ENCODE data around the gene PRKCB.

PRKCB gene

GRCh38 chr16:24235806-24236205 lies 400.0 kb downstream of the PRKCB start:
- no peak for TF ChIP-seq CTCF (IDR thresholded peaks at IDR 0.05)

GRCh38 chr16:24246911-24247607 lies 411.3 kb downstream of the PRKCB start:
- no peak for TF ChIP-seq CTCF (IDR thresholded peaks at IDR 0.05)

GRCh38 chr16:24253192-24253591 lies 417.4 kb downstream of the PRKCB start:
- TF ChIP-seq CTCF (IDR thresholded peaks at IDR 0.05) = peak; percentile 70

DNA sequence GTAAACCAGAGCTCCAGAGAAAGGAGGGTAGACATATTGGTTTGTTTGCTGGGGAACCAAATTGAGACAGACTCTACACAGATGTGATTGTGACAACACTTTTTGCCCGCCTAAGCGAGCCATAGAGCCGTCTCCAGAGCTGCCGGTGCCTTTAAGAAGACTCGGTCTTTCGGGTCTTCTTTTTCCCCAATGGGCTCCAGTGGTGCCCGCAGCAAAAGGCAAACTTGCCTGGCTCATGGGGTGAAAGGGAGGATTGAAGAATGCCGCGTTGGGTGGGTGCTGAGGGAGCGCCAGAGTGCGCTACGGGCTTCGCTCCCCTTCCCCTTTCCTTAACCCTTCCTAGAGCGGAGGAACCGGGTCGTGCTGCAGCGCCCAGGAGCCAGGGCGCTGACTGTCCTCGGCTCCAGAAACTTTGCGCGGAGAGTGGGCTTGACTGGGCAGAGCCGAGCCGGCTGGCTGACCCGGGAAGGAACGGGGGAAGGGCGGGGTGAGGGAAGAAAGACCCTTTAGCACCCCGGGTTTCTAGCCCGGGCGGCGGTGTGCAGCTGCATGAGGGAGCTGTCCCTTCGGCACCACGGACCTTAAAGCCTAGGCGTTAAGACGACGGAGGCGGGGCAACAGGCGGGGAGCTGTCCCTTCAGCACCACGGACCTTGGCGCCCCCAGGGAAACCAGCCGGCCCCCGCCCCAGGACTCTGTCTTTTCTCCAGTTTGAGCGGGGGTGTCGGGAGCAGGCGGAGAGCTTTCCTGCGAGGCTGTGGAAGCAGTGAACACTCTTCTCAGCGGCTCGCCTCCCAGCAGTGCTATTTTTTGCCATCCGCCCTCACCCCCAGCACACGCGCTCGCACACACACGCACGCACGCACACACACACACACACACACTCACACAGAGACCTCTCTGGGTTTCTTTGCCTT lies 419.9 kb downstream of the PRKCB start, which contains the start of gene CACNG3:
CACNG3 (plus strand) TSS at position 880 of the 916 bp plus-strand sequence. CDS start 420 bp downstream, outside the sequence.
- TF ChIP-seq CTCF (IDR thresholded peaks at IDR 0.05) = no peak

- no peak for TF ChIP-seq CTCF (IDR thresholded peaks at IDR 0.05)
These were observed 422.2 kb downstream of the PRKCB start for GRCh38 chr16:24257958-24258357.

- no peak for TF ChIP-seq CTCF (IDR thresholded peaks at IDR 0.05)
These were observed 423.0 kb downstream of the PRKCB start for GRCh38 chr16:24258791-24259190.

GRCh38 chr16:24262816-24263215 lies 427.0 kb downstream of the PRKCB start:
- no peak for TF ChIP-seq CTCF (IDR thresholded peaks at IDR 0.05)

All from LNCAP (cell line).